GM23248 (cell line): ENCODE results near the gene ALDH1L1. TPM values are rescaled to one million over a fixed set of nuclear protein-coding genes. Genes with fewer than 3 reads are reported as not detected.

Experiments
- DNase-seq: peaks from one replicate; pipeline ENCODE4 v3.0.0-alpha.2; 2015
- H2AFZ ChIP-seq: fragments of 200-600 bp; sonication (generic); 2 replicates; pipeline ENCODE4 v1.6.1; 2016; ENCODE audit warnings: antibody characterized with exemption
- H3F3A ChIP-seq: fragments of 200-600 bp; sonication (generic); 2 replicates; pipeline ENCODE4 v1.6.1; 2016; ENCODE audit warnings: mild to moderate bottlenecking, antibody characterized with exemption, mixed run types; ENCODE audit not compliant: insufficient read depth
- H3K27ac ChIP-seq: fragments of 200-600 bp; sonication (generic); 2 replicates; pipeline ENCODE4 v1.5.1; 2016; ENCODE audit warnings: mild to moderate bottlenecking
- H3K27me3 ChIP-seq: fragments of 200-600 bp; sonication (generic); replicated peaks from 2 replicates; pipeline ENCODE4 v1.6.1; 2016; ENCODE audit warnings: mild to moderate bottlenecking; ENCODE audit not compliant: insufficient read depth
- H3K36me3 ChIP-seq: fragments of 200-600 bp; sonication (generic); 2 replicates; pipeline ENCODE4 v1.6.1; 2016; ENCODE audit warnings: low read depth, mild to moderate bottlenecking
- H3K4me1 ChIP-seq: fragments of 200-600 bp; sonication (generic); 2 replicates; pipeline ENCODE4 v1.6.1; 2016; ENCODE audit warnings: mild to moderate bottlenecking; ENCODE audit not compliant: insufficient read depth
- H3K4me2 ChIP-seq: fragments of 200-600 bp; sonication (generic); one replicate; pipeline ENCODE4 v1.6.1; 2016; ENCODE audit warnings: mild to moderate bottlenecking; ENCODE audit not compliant: unreplicated experiment
- H3K4me3 ChIP-seq: fragments of 200-600 bp; sonication (generic); 2 replicates; pipeline ENCODE4 v1.5.1; 2016; ENCODE audit warnings: mild to moderate bottlenecking
- H3K79me2 ChIP-seq: fragments of 200-600 bp; sonication (generic); 2 replicates; pipeline ENCODE4 v1.6.1; 2016; ENCODE audit warnings: mild to moderate bottlenecking; ENCODE audit not compliant: insufficient read depth
- H3K9ac ChIP-seq: fragments of 200-600 bp; sonication (generic); 2 replicates; pipeline ENCODE4 v1.6.1; 2016; ENCODE audit warnings: mild to moderate bottlenecking
- H3K9me2 ChIP-seq: fragments of 200-600 bp; sonication (generic); 2 replicates; pipeline ENCODE4 v1.6.1; 2016; ENCODE audit warnings: mixed run types, mild to moderate bottlenecking, moderate library complexity; ENCODE audit not compliant: insufficient read depth
- H3K9me3 ChIP-seq: fragments of 200-600 bp; sonication (generic); one replicate; pipeline ENCODE4 v1.6.1; 2017; ENCODE audit warnings: low read depth
- H4K20me1 ChIP-seq: fragments of 200-600 bp; sonication (generic); 2 replicates; pipeline ENCODE4 v1.6.0; 2016; ENCODE audit not compliant: insufficient read depth
- EZH2 ChIP-seq: fragments of 200-600 bp; sonication (generic); IDR thresholded peaks from 2 replicates; pipeline ENCODE4 v1.6.1; 2018; ENCODE audit warnings: antibody characterized with exemption, mild to moderate bottlenecking; ENCODE audit not compliant: insufficient read depth, poor library complexity, severe bottlenecking
- EZH2phosphoT487 ChIP-seq: fragments of 200-600 bp; sonication (generic); IDR thresholded peaks from 2 replicates; pipeline ENCODE4 v1.6.1; 2018; ENCODE audit warnings: antibody characterized with exemption, moderate library complexity, mild to moderate bottlenecking, low read depth; ENCODE audit not compliant: insufficient read depth
- WGBS, 2 experiments: methylation state at CpG; one replicate each; pipeline ENCODE4 v1.1.6; 2015 to 2017; ENCODE audit warnings: low lambda C conversion rate in 2 of 2, low coverage in 1 of 2; ENCODE audit errors: missing lambda C conversion rate in 2 of 2; 5-methylcytosine and 5-hydroxymethylcytosine counted together
- in situ Hi-C: fragments of 300-500 bp; cut with MboI; formaldehyde crosslinking; loops from 2 replicates; pipeline ENCODE4 v1.15.0; 2020
- polyA plus RNA-seq: library from polyadenylated mRNA; unstranded; fragments of >200 nt; fragmentation: Nextera tagmentation; extraction: Ambion mirVana; gene quantifications from 2 replicates; pipeline ENCODE4 v1.2.1, GENCODE V29; 2016
- total RNA-seq: library from RNA; depleted of rRNA; stranded (reverse); fragments of >200 nt; shearing (Covaris generic); gene quantifications from 2 replicates; pipeline ENCODE4 v1.2.3, GENCODE V29; 2014

The ALDH1L1 gene
- total and polyA plus RNA-seq, 2 experiments from 2014 or later, result not detected

GRCh38 chr3:126110431-126111125, 69.8 kb downstream of the ALDH1L1 start:
- Histone ChIP-seq H3K9ac (no peak overlapping the region), H3F3A (no peaks in the 10 kb centered on the region), H3K9me3 (no peaks in the 10 kb centered on the region), H3K9me2 (no peaks in the 10 kb centered on the region), H3K79me2 (no peaks in the 10 kb centered on the region), H3K4me3 (no peak overlapping the region), H2AFZ (no peak overlapping the region), H3K4me2 (no peak overlapping the region), H3K27ac (no peak overlapping the region), H3K36me3 (no peaks in the 10 kb centered on the region), H4K20me1 (no peaks in the 10 kb centered on the region), H3K4me1 (no peaks in the 10 kb centered on the region), H3K27me3 (no peaks in the 10 kb centered on the region)
- in situ Hi-C loops, result no loop called here
- WGBS, 2 experiments, result 81 to 83% methylated on average over 12 of the region's 12 CpGs
- TF ChIP-seq EZH2phosphoT487, result no peak
- TF ChIP-seq EZH2, result no peak
- DNase-seq, result no peak

- no peaks in the 10 kb centered on the region for H4K20me1 ChIP-seq
- H3K4me3 ChIP-seq, result no peak overlapping the region
- WGBS, 2 experiments, result 79 to 82% methylated on average over 10 of the region's 10 CpGs
- H3K9me3 ChIP-seq, result no peaks in the 10 kb centered on the region
- no peak overlapping the region for H3K4me2 ChIP-seq
- no peaks in the 10 kb centered on the region for H3K4me1 ChIP-seq
- H3K36me3 ChIP-seq, result no peaks in the 10 kb centered on the region
- no peak overlapping the region for H3K27ac ChIP-seq
- H3K79me2 ChIP-seq, result no peaks in the 10 kb centered on the region
- H3K27me3 ChIP-seq, result no peaks in the 10 kb centered on the region
- H3K9me2 ChIP-seq, result no peaks in the 10 kb centered on the region
- TF ChIP-seq EZH2phosphoT487, result no peak
- no peak for TF ChIP-seq EZH2
- in situ Hi-C loops, result no loop called here
- no peaks in the 10 kb centered on the region for H3F3A ChIP-seq
- DNase-seq, result no peak
- no peak overlapping the region for H3K9ac ChIP-seq
- no peak overlapping the region for H2AFZ ChIP-seq
These were observed 70.5 kb downstream of the ALDH1L1 start for GRCh38 chr3:126109880-126110235.

- Histone ChIP-seq H3K9me2 (no peaks in the 10 kb centered on the region), H3K4me1 (no peaks in the 10 kb centered on the region), H3K4me2 (no peak overlapping the region), H3K27me3 (no peaks in the 10 kb centered on the region), H3K9me3 (no peaks in the 10 kb centered on the region), H2AFZ (no peak overlapping the region), H3K4me3 (no peak overlapping the region), H3F3A (no peaks in the 10 kb centered on the region), H3K79me2 (no peaks in the 10 kb centered on the region), H3K36me3 (no peaks in the 10 kb centered on the region), H3K9ac (no peak overlapping the region), H3K27ac (no peak overlapping the region), H4K20me1 (no peaks in the 10 kb centered on the region)
- no peak for TF ChIP-seq EZH2phosphoT487
- TF ChIP-seq EZH2, result no peak
- 71 to 75% methylated on average over 13 of the region's 13 CpGs for WGBS, 2 experiments
- in situ Hi-C loops, result no loop called here
- no peak for DNase-seq
These were observed 71.1 kb downstream of the ALDH1L1 start for GRCh38 chr3:126109146-126109879.

- WGBS, 2 experiments, result 83 to 85% methylated on average over 5 of the region's 5 CpGs
- Histone ChIP-seq H3K9ac (no peak overlapping the region), H3K9me3 (no peaks in the 10 kb centered on the region), H3K4me3 (no peak overlapping the region), H3K36me3 (no peaks in the 10 kb centered on the region), H3K27ac (no peak overlapping the region), H3K27me3 (no peaks in the 10 kb centered on the region), H4K20me1 (no peaks in the 10 kb centered on the region), H3K4me1 (no peaks in the 10 kb centered on the region), H3K79me2 (no peaks in the 10 kb centered on the region), H3K9me2 (no peaks in the 10 kb centered on the region), H3F3A (no peaks in the 10 kb centered on the region), H2AFZ (no peak overlapping the region), H3K4me2 (no peak overlapping the region)
- no peak for DNase-seq
- TF ChIP-seq EZH2phosphoT487 (no peak), EZH2 (no peak)
- in situ Hi-C loops, result no loop called here
These were observed 71.7 kb downstream of the ALDH1L1 start for GRCh38 chr3:126108676-126109050.
